ENCODE measurements around the gene ACACB.

Gene ACACB

GRCh38 chr12:109109746-109110350 lies 6.5 kb upstream of the ACACB start:
- DNase-seq (ENCODE audit: low read depth in 2 of 2), result no peak

GRCh38 chr12:109110988-109111495 lies 5.3 kb upstream of the ACACB start:
- peak; percentile 18 to 20 for DNase-seq (ENCODE audit: low read depth in 2 of 2)

GRCh38 chr12:109112720-109113465 lies 3.5 kb upstream of the ACACB start:
- no peak for DNase-seq (ENCODE audit: low read depth in 2 of 2)

DNA sequence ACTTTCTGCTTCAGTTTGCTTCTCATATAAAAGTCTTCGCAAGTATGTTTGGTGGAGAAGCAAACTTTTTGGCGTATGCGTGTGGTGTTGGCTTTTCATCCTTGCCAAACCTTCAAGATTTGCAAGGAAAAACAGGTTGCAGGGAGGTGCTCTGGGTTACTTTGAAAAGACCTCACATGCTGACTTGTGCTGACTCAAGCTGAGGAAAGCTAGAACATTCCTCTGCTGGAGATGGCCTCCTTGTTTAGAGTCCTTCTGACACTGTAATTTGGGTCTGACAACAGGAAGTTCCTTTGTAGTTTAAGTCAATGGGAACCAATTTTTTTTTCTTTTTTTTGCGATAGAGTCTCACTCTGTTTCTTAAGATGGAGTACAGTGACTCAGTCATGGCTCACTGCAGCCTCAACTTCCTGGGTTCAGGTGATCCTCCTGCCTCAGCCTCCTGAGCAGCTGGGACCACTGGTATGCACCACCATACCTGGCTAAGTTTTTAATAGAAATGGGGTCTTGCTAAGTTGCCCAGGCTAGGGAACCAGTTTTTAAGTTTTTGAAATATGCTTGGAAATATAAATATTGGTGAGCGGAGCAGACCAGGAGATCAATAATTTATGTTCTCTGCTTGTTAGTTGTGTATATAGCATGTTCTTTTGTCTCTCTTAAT lies 2.6 kb upstream of the ACACB start:
- no peak for DNase-seq (ENCODE audit: low read depth in 2 of 2)

GRCh38 chr12:109114644-109115043 lies 1.7 kb upstream of the ACACB start:
- DNase-seq (ENCODE audit: low read depth in 2 of 2), result no peak

GRCh38 chr12:109115404-109115757 lies 1.0 kb upstream of the ACACB start:
- DNase-seq (ENCODE audit: low read depth in 2 of 2), result no peak

DNA sequence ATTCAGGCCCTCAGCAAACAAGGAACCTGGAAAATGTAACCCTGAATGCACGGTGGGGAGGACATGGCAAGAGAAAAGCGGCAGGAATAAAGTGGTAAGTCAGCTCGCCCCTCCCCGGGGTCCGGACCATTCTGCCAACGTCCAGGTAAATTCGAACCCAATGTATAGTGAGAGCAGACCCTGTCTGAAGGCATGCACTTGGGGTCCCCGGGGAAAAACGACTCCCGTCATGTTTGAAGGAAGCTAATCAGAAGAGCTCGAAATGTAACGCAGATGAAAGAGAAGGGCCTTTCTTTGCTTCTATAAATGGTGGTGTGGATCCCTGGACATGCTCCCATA lies 193 bp downstream of the ACACB start:
- no peak for DNase-seq (ENCODE audit: low read depth in 2 of 2)

DNA sequence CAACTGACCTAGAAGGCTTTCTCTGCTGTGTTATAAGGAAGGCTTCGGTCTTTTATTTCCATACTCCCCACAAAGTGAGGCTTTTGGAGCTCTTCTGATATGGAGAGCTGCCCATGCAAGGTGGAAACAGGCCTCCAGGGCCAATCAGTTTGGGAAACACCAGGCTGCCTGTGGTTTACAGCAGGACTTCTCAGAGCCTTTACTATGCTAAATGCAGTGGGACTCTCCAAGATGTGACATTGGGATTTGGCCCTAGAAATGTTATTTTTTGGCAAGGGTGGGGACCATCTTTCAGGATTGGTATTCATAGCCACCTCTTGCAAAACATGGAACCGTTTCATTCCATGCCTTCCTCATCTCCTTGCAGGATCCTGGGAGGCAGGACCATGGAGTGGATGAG lies 3.7 kb downstream of the ACACB start:
- DNase-seq (ENCODE audit: low read depth in 2 of 2), result no peak

- no peak for DNase-seq (ENCODE audit: low read depth in 2 of 2)
These were observed 4.2 kb downstream of the ACACB start for GRCh38 chr12:109120557-109120956.

GRCh38 chr12:109121346-109121880 lies 5.0 kb downstream of the ACACB start:
- no peak for DNase-seq (ENCODE audit: low read depth in 2 of 2)

- no peak for DNase-seq (ENCODE audit: low read depth in 2 of 2)
These were observed 8.7 kb downstream of the ACACB start for GRCh38 chr12:109124878-109125648.

DNA sequence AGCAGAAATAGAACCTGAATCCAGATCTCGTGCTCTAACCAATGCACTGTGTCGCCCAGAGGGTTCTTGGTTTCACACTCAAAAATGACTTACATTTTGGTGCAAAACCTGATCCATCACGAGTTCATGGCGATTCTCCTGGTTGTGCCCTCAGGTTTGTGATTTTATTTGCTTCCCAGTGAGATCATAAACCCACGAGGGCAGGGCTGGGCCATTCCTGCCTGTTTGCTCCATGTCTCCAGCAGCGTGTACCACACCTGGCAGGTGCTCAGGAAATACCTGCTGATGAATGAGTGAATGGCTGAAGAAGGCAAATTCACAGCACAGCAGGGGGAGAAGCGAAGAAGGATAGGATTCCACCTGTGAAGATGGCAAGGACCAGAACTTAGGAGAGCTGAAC lies 9.4 kb downstream of the ACACB start:
- no peak for DNase-seq (ENCODE audit: low read depth in 2 of 2)

DNA sequence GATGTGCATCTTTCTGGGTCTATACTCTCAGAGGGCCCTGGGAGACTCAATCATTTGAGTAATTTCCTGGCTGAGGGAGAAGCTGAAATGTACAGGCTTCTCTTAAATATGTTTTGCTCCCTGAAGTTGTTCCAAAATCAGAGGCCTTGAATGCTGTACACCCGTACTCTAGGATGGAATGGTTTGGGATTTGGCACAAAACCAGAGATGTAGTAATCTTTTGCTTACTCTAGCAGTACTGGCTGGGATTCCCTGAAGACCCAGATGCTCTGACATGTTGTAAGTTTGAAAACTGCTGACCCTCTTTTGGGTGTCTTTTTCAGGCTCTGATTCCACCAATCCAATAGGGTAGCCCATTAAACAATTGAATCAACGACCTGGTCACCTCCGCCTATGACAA lies 10.4 kb downstream of the ACACB start:
- no peak for DNase-seq (ENCODE audit: low read depth in 2 of 2)

DNA sequence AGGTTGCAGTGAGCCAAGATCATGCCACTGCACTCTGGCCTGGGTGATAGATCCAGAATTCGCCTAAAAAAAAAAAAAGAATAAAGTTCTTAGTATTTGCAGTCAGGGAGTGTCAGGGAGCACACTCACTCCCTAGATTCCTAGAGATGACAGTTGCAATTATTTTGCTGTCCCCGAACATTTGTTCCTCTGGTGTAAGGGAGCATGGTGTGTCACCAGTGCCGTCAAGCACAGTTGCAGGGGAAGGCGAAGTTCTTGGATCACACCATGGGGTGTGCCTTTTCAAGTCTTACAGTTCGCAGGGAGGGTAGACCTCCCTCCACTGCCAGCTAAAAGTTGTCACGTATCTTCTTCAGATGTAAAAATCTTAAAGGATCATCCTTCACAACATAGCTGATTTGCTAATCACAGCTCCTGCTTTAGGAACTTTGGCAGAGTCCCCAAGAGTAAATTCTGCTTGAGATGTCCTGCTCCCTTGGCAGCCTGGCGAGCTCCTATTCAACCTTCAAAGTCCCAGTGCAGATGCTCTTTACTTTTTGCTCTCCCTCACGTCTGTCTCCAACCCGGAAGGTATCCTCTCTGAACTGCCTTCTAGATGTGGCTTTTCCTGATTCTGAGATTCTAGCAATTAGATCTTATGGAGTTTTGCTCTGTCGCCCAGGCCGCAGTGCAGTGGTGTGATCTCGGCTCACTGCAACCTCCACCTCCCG lies 11.3 kb downstream of the ACACB start:
- no peak for DNase-seq (ENCODE audit: low read depth in 2 of 2)

DNA sequence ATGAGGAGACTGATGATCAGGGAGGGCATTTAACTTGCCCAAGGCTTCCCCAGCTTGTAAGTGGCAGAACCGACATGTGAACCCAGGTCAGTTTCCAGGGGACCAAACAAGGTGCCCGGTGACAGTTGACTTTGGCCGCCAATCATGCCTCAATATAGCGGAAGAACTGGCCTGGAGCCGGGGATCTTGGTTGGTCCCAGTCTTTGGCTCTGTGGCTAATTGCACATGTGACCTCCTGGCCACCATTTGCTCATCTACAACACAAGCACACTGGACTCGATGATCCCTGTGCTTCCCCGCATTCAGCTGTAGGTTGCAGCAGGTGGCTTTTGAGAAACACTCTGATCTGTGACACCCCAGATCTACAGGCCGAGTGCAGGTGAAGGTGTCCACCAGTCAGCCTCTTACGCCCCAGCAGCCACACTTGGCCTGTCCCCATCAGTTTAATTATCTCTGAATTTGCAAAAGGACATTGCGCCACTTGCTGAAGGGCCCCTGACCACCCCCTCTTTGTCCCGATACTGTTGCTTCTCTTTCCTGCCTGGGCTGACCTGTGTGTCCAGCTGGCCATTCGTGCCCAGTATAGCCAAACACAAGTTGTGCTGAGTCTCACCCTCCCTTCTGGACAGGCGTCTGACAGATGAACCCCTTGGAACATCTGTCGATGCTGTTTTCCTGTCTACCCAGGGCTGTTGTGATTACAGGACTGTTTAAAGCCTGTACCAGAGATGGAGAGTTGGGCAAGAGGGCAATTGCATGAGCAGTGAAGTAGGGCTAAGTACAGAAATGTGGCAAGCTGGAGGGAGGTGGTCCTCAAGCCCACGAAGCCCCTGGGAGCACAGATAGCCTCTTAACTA lies 14.1 kb downstream of the ACACB start:
- no peak for DNase-seq (ENCODE audit: low read depth in 2 of 2)

DNA sequence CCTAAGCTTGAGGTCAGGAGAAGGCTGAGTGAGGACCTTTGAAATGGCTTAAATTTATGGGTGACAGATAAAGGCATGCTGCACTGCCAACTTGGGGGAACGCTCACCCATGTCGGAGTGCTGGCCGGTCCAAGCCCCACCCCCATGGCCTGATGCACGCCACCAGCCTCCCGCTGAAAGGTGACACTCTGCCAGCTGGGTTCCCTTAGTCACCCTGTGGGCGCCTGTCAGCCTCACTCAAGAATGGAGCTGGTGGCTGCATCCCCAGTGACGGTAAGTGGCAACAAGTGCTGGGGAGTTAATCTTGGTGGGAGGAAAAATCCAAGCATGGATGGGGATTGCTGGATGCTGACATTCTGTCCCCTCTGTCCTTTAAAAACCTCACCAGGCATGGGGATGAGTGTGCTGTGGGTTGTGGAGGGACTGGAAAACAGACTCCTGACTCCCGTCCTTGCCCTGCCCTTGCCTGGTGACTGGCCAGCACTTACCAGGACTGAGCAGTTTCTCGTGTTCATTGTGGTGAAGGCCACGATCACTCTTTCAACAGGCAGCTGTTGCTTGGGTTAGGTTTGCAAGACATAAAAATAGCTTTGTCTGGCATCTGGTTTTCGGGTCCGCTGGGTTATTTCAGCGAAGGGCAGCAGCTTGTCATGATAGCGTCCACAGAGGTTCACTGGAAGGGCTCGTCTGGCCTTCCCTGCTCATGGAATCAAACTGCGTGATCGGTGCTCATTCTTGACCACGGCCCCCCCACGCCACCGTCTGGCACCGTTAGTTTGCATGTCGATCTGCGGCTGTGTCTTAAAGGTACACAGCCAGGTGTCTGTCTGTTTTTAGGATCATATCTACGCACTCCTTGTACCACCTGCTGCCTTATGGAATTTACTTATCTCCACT lies 15.0 kb downstream of the ACACB start:
- no peak for DNase-seq (ENCODE audit: low read depth in 2 of 2)

- DNase-seq (ENCODE audit: low read depth in 2 of 2), result no peak
These were observed 18.0 kb downstream of the ACACB start for GRCh38 chr12:109134186-109134917.

- DNase-seq (ENCODE audit: low read depth in 2 of 2), result no peak
These were observed 20.7 kb downstream of the ACACB start for GRCh38 chr12:109137055-109137454.

GRCh38 chr12:109139360-109139759 lies 23.0 kb downstream of the ACACB start:
- DNase-seq (ENCODE audit: low read depth in 2 of 2), result no peak
